Kidney epithelial cell (primary cell): ENCODE data around the gene FNDC3A. TPM values are rescaled to one million over a fixed set of nuclear protein-coding genes. Genes with fewer than 3 reads are reported as not detected.
"Not testable (repeated sequence)": the region's sequence is repeated elsewhere in the genome, so short reads cannot be mapped to it uniquely, and the experiment has no call there.

ENCODE experiments used
- DNase-seq: peaks from one replicate; pipeline ENCODE4 v3.0.0-alpha.2; 2010; ENCODE audit warnings: low read depth
- H3K27me3 ChIP-seq: 2 replicates; pipeline ENCODE4 v1.6.0; 2011; ENCODE audit warnings: low read length; ENCODE audit not compliant: control insufficient read depth, insufficient read depth
- H3K36me3 ChIP-seq: 2 replicates; pipeline ENCODE4 v1.5.1; 2011; ENCODE audit warnings: low read length; ENCODE audit not compliant: control insufficient read depth, insufficient read depth
- H3K4me3 ChIP-seq: 2 replicates; pipeline ENCODE4 v1.5.1; 2011; ENCODE audit warnings: low read depth, mild to moderate bottlenecking, control low read depth, low read length
- CTCF ChIP-seq: IDR thresholded peaks from 2 replicates; pipeline ENCODE4 v1.5.1; 2011; ENCODE audit warnings: mild to moderate bottlenecking, moderate library complexity, low read length, control low read depth, inconsistent platforms; ENCODE audit not compliant: insufficient read depth, poor library complexity, severe bottlenecking
- total RNA-seq: library from RNA; depleted of rRNA; stranded (reverse); fragments of >200 nt; gene quantifications from 2 replicates; pipeline ENCODE4 v1.2.3, GENCODE V29; 2015

FNDC3A gene
- total RNA-seq, 1 donor from 2014 or later: 63.6 TPM

- no peaks in the 10 kb centered on the region for H3K36me3 ChIP-seq
- no peaks in the 10 kb centered on the region for H3K27me3 ChIP-seq
- TF ChIP-seq CTCF: no peak
- DNase-seq: no peak
- no peak overlapping the region for H3K4me3 ChIP-seq
Observed at GRCh38 chr13:49125964-49126524, 150.3 kb downstream of the FNDC3A start.

GRCh38 chr13:49132479-49133002, 156.8 kb downstream of the FNDC3A start:
- no peak for TF ChIP-seq CTCF
- Histone ChIP-seq H3K4me3 (no peak overlapping the region), H3K36me3 (peaks cover 3% of the 10 kb centered on the region)

GRCh38 chr13:49134305-49134704, 158.6 kb downstream of the FNDC3A start:
- Histone ChIP-seq H3K27me3 (no peaks in the 10 kb centered on the region), H3K36me3 (peaks cover 3% of the 10 kb centered on the region), H3K4me3 (no peak overlapping the region)
- TF ChIP-seq CTCF: no peak
- DNase-seq: no peak

More at GRCh38 chr13:49132479-49133002, 156.8 kb downstream of the FNDC3A start:
- H3K27me3 ChIP-seq: no peaks in the 10 kb centered on the region
- DNase-seq: no peak

- not testable (repeated sequence) for DNase-seq, H3K27me3 ChIP-seq, H3K4me3 ChIP-seq, H3K36me3 ChIP-seq
Observed at GRCh38 chr13:49137138-49137643, 161.5 kb downstream of the FNDC3A start.

GRCh38 chr13:49140910-49141611, 165.3 kb downstream of the FNDC3A start:
- no peak for DNase-seq
- no peaks in the 10 kb centered on the region for H3K27me3 ChIP-seq
- H3K4me3 ChIP-seq: no peak overlapping the region
- H3K36me3 ChIP-seq: peaks cover 3% of the 10 kb centered on the region
- TF ChIP-seq CTCF: no peak

GRCh38 chr13:49146950-49147355, 171.2 kb downstream of the FNDC3A start:
- no peak overlapping the region for H3K4me3 ChIP-seq
- no peaks in the 10 kb centered on the region for H3K27me3 ChIP-seq
- no peaks in the 10 kb centered on the region for H3K36me3 ChIP-seq
- no peak for DNase-seq
- no peak for TF ChIP-seq CTCF
